Calu3 (cell line): ENCODE results near the gene LCLAT1. TPM values are rescaled to one million over a fixed set of nuclear protein-coding genes. Genes with fewer than 3 reads are reported as not detected.

Source experiments
- BruUV-seq: library from RNA; stranded (reverse); fragments of 400-500 nt; replicated peaks from 2 replicates; lab custom pipeline; 2021; lab: Mats Ljungman, UMichigan
- CTCF ChIA-PET: fragments of 300-600 bp; sonication (Branson Sonifier 250); formaldehyde crosslinking; loops from one replicate; lab custom pipeline; 2022; ENCODE audit warnings: antibody characterized with exemption; lab: Charles Lee
- DNase-seq: peaks from one replicate; pipeline ENCODE4 v3.0.0; 2022
- H3K27ac Mint-ChIP-seq: one replicate; pipeline ENCODE4 v1.8.0; 2022; ENCODE audit warnings: mixed read lengths; ENCODE audit not compliant: unreplicated experiment
- H3K27me3 Mint-ChIP-seq: one replicate; pipeline ENCODE4 v1.8.0; 2022; ENCODE audit warnings: mixed read lengths; ENCODE audit not compliant: unreplicated experiment
- H3K36me3 Mint-ChIP-seq: one replicate; pipeline ENCODE4 v1.8.0; 2022; ENCODE audit warnings: mild to moderate bottlenecking, moderate library complexity, mixed read lengths; ENCODE audit not compliant: insufficient read depth, unreplicated experiment
- H3K4me1 Mint-ChIP-seq: one replicate; pipeline ENCODE4 v1.8.0; 2022; ENCODE audit warnings: mild to moderate bottlenecking, low read depth, mixed read lengths; ENCODE audit not compliant: unreplicated experiment
- H3K4me3 Mint-ChIP-seq: one replicate; pipeline ENCODE4 v1.8.0; 2022; ENCODE audit warnings: mild to moderate bottlenecking, low read depth, moderate library complexity, mixed read lengths; ENCODE audit not compliant: unreplicated experiment
- H3K9me3 Mint-ChIP-seq: one replicate; pipeline ENCODE4 v1.8.0; 2022; ENCODE audit warnings: low read depth, mixed read lengths; ENCODE audit not compliant: unreplicated experiment
- intact Hi-C: fragments of 100-400 bp; cut with micrococcal nuclease; formaldehyde crosslinking; loops from one replicate; pipeline ENCODE4 v1.10.0; 2022; ENCODE audit not compliant: unreplicated experiment
- total RNA-seq: library from RNA; stranded (reverse); gene quantifications from 2 replicates; pipeline ENCODE4 v1.2.3, GENCODE V29; 2022
- TF ChIP-seq, protein P1 (sequence below): fragments of 200-600 bp; IDR thresholded peaks from one replicate; pipeline ENCODE4 v1.8.0; 2022; ENCODE audit warnings: antibody characterized with exemption; ENCODE audit not compliant: unreplicated experiment

LCLAT1 gene
- total RNA-seq, 1 experiment from 2014 or later = 47.6 TPM

DNA sequence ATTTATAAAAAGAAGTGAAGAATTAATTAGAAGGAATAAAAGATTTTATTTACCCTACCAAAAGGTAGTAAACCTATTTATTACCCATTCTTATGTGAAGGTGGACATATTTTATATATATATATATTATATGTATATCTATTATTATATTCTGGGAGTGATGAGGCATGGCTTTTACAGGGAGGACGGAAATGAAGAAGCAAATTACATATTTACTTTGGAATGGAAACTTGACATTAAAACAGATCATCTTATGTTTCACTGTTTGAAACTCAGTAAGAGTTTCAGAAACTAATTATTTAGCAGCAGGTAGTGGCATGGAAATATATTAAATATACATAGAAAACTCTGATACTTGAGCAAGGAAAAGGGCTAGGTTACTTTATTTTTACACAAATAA is 143.4 kb downstream of the LCLAT1 start:
- BruUV-seq = no TSS peak

DNA sequence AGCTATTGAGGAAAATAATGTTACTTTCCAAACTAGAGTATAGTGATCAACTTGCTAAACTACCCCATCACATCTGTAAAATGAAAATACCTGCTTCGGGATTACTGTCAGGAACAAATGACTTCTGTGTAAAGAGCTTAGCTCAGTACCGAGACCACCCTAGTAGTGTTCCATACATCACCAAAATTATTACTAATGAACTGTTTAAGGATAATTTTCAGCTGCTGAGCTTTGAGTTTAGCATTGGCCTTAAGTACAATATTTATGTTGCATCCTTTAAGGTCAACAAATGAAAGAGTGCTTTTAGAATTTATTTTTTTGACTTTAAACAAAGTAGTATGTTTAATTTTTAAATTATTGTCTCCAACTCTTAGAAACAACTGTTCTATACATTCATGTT is 144.1 kb downstream of the LCLAT1 start:
- DNase-seq = no peak
- Mint-ChIP-seq H3K27ac (no peak overlapping the region), H3K4me3 (no peak overlapping the region), H3K9me3 (no peaks in the 10 kb centered on the region), H3K27me3 (no peaks in the 10 kb centered on the region), H3K4me1 (no peaks in the 10 kb centered on the region), H3K36me3 (no peaks in the 10 kb centered on the region)
- CTCF ChIA-PET = interaction anchor here (1.1 kb wide), 1 partner anchor 10 kb away, joined by 3 read pairs; no protein-coding TSS in a partner anchor
- intact Hi-C loops = no loop called here
- TF ChIP-seq, protein P1, sequence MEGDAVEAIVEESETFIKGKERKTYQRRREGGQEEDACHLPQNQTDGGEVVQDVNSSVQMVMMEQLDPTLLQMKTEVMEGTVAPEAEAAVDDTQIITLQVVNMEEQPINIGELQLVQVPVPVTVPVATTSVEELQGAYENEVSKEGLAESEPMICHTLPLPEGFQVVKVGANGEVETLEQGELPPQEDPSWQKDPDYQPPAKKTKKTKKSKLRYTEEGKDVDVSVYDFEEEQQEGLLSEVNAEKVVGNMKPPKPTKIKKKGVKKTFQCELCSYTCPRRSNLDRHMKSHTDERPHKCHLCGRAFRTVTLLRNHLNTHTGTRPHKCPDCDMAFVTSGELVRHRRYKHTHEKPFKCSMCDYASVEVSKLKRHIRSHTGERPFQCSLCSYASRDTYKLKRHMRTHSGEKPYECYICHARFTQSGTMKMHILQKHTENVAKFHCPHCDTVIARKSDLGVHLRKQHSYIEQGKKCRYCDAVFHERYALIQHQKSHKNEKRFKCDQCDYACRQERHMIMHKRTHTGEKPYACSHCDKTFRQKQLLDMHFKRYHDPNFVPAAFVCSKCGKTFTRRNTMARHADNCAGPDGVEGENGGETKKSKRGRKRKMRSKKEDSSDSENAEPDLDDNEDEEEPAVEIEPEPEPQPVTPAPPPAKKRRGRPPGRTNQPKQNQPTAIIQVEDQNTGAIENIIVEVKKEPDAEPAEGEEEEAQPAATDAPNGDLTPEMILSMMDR = no peak
- no TSS peak for BruUV-seq

More for the DNA sequence above, 143.4 kb downstream of the LCLAT1 start:
- H3K27ac Mint-ChIP-seq = no peak overlapping the region
- no peak for DNase-seq
- intact Hi-C loops = no loop called here
- H3K4me3 Mint-ChIP-seq = no peak overlapping the region
- no peaks in the 10 kb centered on the region for H3K36me3 Mint-ChIP-seq
- CTCF ChIA-PET = no interaction called here
- no peaks in the 10 kb centered on the region for H3K4me1 Mint-ChIP-seq
- H3K27me3 Mint-ChIP-seq = no peaks in the 10 kb centered on the region
- TF ChIP-seq, protein P1 = no peak
- H3K9me3 Mint-ChIP-seq = no peaks in the 10 kb centered on the region

DNA sequence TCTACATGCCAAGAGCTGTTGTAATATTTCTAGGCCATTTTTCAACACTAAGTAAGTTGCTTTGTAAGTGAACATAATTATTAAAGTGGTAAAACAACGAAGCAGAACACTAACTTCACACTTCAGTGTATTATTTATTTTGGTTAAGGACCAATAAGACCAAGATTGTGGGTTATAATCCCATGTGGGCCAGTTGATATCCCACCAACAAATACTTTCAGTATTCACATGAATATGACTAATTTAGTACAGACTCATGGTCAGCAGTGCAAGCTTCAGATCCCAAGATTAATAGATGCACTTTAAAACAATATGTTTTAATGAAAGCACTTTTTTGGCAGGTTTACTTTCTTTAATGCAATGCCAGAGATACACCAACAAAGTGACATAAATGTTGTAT is 154.3 kb downstream of the LCLAT1 start:
- intact Hi-C loops = no loop called here
- CTCF ChIA-PET = interaction anchor here (0.7 to 1.2 kb wide), 2 partner anchors 10 to 263 kb away, joined by 3 read pairs; no protein-coding TSS in a partner anchor
- Mint-ChIP-seq H3K27ac (no peak overlapping the region), H3K9me3 (peaks cover 6% of the 10 kb centered on the region), H3K36me3 (no peaks in the 10 kb centered on the region), H3K4me3 (no peak overlapping the region), H3K4me1 (no peaks in the 10 kb centered on the region), H3K27me3 (no peaks in the 10 kb centered on the region)
- TF ChIP-seq, protein P1 = no peak
- no TSS peak for BruUV-seq
- DNase-seq = no peak

DNA sequence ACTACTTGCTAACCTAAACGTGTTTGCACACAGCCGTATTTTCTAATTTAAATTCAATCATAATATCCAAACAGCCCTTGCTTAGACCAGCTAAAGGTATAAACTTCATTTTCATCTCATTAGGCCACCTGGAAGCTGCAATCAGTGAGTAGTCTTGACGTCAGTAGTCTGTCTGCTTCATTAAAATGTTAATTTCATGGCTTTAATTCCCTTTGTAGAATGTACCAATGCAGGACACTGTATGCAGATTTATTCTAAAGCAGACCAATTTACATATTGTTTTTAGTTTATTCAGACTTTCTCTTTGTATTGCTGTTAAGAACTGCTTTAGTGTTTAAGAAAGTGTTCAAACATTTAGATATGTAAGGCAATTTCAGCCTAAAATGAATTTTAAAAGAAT is 158.2 kb downstream of the LCLAT1 start:
- DNase-seq = no peak
- no peak overlapping the region for H3K4me3 Mint-ChIP-seq
- no peaks in the 10 kb centered on the region for H3K27me3 Mint-ChIP-seq
- no TSS peak for BruUV-seq
- H3K4me1 Mint-ChIP-seq = no peaks in the 10 kb centered on the region
- CTCF ChIA-PET = no interaction called here
- no peak overlapping the region for H3K27ac Mint-ChIP-seq
- intact Hi-C loops = no loop called here
- H3K36me3 Mint-ChIP-seq = no peaks in the 10 kb centered on the region
- TF ChIP-seq, protein P1 = no peak
- H3K9me3 Mint-ChIP-seq = no peaks in the 10 kb centered on the region
